ENCODE data around the gene COL9A1. TPM values are rescaled to one million over a fixed set of nuclear protein-coding genes. Genes with fewer than 3 reads are reported as not detected.

The COL9A1 gene
- total RNA-seq, 1 experiment from 2014 or later = not detected

GRCh38 chr6:70337743-70338105 lies 34.8 kb upstream of the COL9A1 start:
- Histone ChIP-seq H3K4me1 (ENCODE audit: control insufficient read depth, insufficient read depth, low read length) (no peaks in the 10 kb centered on the region), H3K9me3 (ENCODE audit: control insufficient read depth, insufficient read depth, low read depth, low read length) (no peaks in the 10 kb centered on the region), H3K36me3 (ENCODE audit: control insufficient read depth, insufficient read depth, low read length) (no peaks in the 10 kb centered on the region), H3K27me3 (ENCODE audit: control insufficient read depth, insufficient read depth, low read length) (no peaks in the 10 kb centered on the region), H3K4me3 (ENCODE audit: low read depth in 2 of 2, low read length in 2 of 2) (no peak overlapping the region), H3K27ac (ENCODE audit: low read length) (no peak overlapping the region)
- TF ChIP-seq CTCF (IDR thresholded peaks at IDR 0.05) (no peak), REST (IDR thresholded peaks at IDR 0.05; ENCODE audit: insufficient read depth in 1 of 2, low read depth in 2 of 2, low read length in 1 of 2) (no peak), POLR2AphosphoS5 (IDR thresholded peaks at IDR 0.05; ENCODE audit: low read depth, low read length) (no peak), TCF7L2 (IDR thresholded peaks at IDR 0.05; ENCODE audit: low read depth, low read length) (no peak), SIN3A (IDR thresholded peaks at IDR 0.05; ENCODE audit: borderline replicate concordance, insufficient read depth, low read depth, low read length) (no peak)
- ATAC-seq (no peak), DNase-seq (ENCODE audit: low read depth, low spot score) (no peak)
- in situ Hi-C loops (cut with HindIII; ENCODE audit: low pct_unique_long_range_greater_than_20kb, low sequenced_read_pairs) = no loop called here
- intact Hi-C loops (cut with micrococcal nuclease; ENCODE audit: unreplicated experiment) = no loop called here
- ChIA-PET POLR2A (no interaction called here), CTCF (interaction anchor here (0.7 kb wide), 1 partner anchor 118 kb away, joined by 5 read pairs; no protein-coding TSS in a partner anchor)
- BruUV-seq (replicated peaks) = no TSS peak

- H3K9me3 ChIP-seq (ENCODE audit: control insufficient read depth, insufficient read depth, low read depth, low read length) = no peaks in the 10 kb centered on the region
- intact Hi-C loops (cut with micrococcal nuclease; ENCODE audit: unreplicated experiment) = no loop called here
- no TSS peak for BruUV-seq (replicated peaks)
- no peaks in the 10 kb centered on the region for H3K27me3 ChIP-seq (ENCODE audit: control insufficient read depth, insufficient read depth, low read length)
- POLR2A ChIA-PET = interaction anchor here (0.7 kb wide), 1 partner anchor 58 kb away, joined by 6 read pairs; no protein-coding TSS in a partner anchor
- H3K36me3 ChIP-seq (ENCODE audit: control insufficient read depth, insufficient read depth, low read length) = no peaks in the 10 kb centered on the region
- CTCF ChIA-PET = interaction anchor here (0.7 kb wide), 1 partner anchor 117 kb away, joined by 5 read pairs; no protein-coding TSS in a partner anchor
- no peak overlapping the region for H3K27ac ChIP-seq (ENCODE audit: low read length)
- in situ Hi-C loops (cut with HindIII; ENCODE audit: low pct_unique_long_range_greater_than_20kb, low sequenced_read_pairs) = no loop called here
- H3K4me1 ChIP-seq (ENCODE audit: control insufficient read depth, insufficient read depth, low read length) = no peaks in the 10 kb centered on the region
- TF ChIP-seq SIN3A (IDR thresholded peaks at IDR 0.05; ENCODE audit: borderline replicate concordance, insufficient read depth, low read depth, low read length) (no peak), REST (IDR thresholded peaks at IDR 0.05; ENCODE audit: insufficient read depth in 1 of 2, low read depth in 2 of 2, low read length in 1 of 2) (no peak), TCF7L2 (IDR thresholded peaks at IDR 0.05; ENCODE audit: low read depth, low read length) (no peak), CTCF (IDR thresholded peaks at IDR 0.05) (no peak), POLR2AphosphoS5 (IDR thresholded peaks at IDR 0.05; ENCODE audit: low read depth, low read length) (no peak)
- DNase-seq (ENCODE audit: low read depth, low spot score) (no peak), ATAC-seq (no peak)
- H3K4me3 ChIP-seq (ENCODE audit: low read depth in 2 of 2, low read length in 2 of 2) = no peak overlapping the region
These were observed 34.3 kb upstream of the COL9A1 start for GRCh38 chr6:70336996-70337742.
